RWPE2 (cell line): Measurements from ENCODE around the gene GPR161.

Experiments used
- ATAC-seq: fragments of 200-7000 bp; cut with Tn5 transposase; 3 replicates; pipeline ENCODE4 v1.9.1; 2021; ENCODE audit warnings: low read depth
- DNase-seq: peaks from one replicate; pipeline ENCODE4 v3.0.0-alpha.2; 2020; ENCODE audit warnings: low spot score
- H3K27ac ChIP-seq: fragments of 450-650 bp; 2 replicates; pipeline ENCODE4 v1.5.1; 2017; ENCODE audit warnings: mild to moderate bottlenecking; ENCODE audit not compliant: poor library complexity, severe bottlenecking
- H3K27me3 ChIP-seq: fragments of 250-450 bp; sonication (Bioruptor Pico); 2 replicates; pipeline ENCODE4 v1.5.1; 2021; ENCODE audit warnings: mild to moderate bottlenecking, moderate library complexity; ENCODE audit not compliant: insufficient read depth, poor library complexity, severe bottlenecking
- H3K36me3 ChIP-seq: fragments of 250-450 bp; sonication (Bioruptor Pico); 2 replicates; pipeline ENCODE4 v1.5.1; 2020; ENCODE audit warnings: low read depth, mild to moderate bottlenecking, moderate library complexity
- H3K4me1 ChIP-seq: fragments of 250-450 bp; sonication (Bioruptor Pico); 2 replicates; pipeline ENCODE4 v1.5.1; 2021; ENCODE audit warnings: mild to moderate bottlenecking, moderate library complexity; ENCODE audit not compliant: insufficient read depth, poor library complexity, severe bottlenecking
- H3K4me3 ChIP-seq: fragments of 250-450 bp; sonication (Bioruptor Pico); 2 replicates; pipeline ENCODE4 v1.5.1; 2021; ENCODE audit warnings: mild to moderate bottlenecking, moderate library complexity; ENCODE audit not compliant: severe bottlenecking
- H3K9me3 ChIP-seq: fragments of 250-450 bp; sonication (Bioruptor Pico); 2 replicates; pipeline ENCODE4 v1.5.1; 2021; ENCODE audit warnings: mild to moderate bottlenecking, moderate library complexity; ENCODE audit not compliant: severe bottlenecking
- TF ChIP-seq, protein P1 (sequence below): fragments of 450-650 bp; IDR thresholded peaks from one replicate; pipeline ENCODE4 v1.5.1; 2017; ENCODE audit warnings: mild to moderate bottlenecking, moderate library complexity; ENCODE audit not compliant: poor library complexity, severe bottlenecking

Gene GPR161

GRCh38 chr1:168112673-168113305 is 23.9 kb downstream of the GPR161 start:
- ATAC-seq: peak; percentile 97
- DNase-seq: peak; percentile 93
- peak overlapping the region; percentile 74 for H3K27ac ChIP-seq
- TF ChIP-seq, protein P1, sequence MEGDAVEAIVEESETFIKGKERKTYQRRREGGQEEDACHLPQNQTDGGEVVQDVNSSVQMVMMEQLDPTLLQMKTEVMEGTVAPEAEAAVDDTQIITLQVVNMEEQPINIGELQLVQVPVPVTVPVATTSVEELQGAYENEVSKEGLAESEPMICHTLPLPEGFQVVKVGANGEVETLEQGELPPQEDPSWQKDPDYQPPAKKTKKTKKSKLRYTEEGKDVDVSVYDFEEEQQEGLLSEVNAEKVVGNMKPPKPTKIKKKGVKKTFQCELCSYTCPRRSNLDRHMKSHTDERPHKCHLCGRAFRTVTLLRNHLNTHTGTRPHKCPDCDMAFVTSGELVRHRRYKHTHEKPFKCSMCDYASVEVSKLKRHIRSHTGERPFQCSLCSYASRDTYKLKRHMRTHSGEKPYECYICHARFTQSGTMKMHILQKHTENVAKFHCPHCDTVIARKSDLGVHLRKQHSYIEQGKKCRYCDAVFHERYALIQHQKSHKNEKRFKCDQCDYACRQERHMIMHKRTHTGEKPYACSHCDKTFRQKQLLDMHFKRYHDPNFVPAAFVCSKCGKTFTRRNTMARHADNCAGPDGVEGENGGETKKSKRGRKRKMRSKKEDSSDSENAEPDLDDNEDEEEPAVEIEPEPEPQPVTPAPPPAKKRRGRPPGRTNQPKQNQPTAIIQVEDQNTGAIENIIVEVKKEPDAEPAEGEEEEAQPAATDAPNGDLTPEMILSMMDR: no peak
- no peak overlapping the region for H3K4me3 ChIP-seq
- H3K27me3 ChIP-seq: no peaks in the 10 kb centered on the region
- peaks cover 6% of the 10 kb centered on the region; the same call in 1 of the 2 replicates for H3K36me3 ChIP-seq
- no peaks in the 10 kb centered on the region for H3K9me3 ChIP-seq
- H3K4me1 ChIP-seq: peaks cover 24% of the 10 kb centered on the region

- TF ChIP-seq, protein P1: no peak
- ATAC-seq: no peak
- H3K27me3 ChIP-seq: no peaks in the 10 kb centered on the region
- no peaks in the 10 kb centered on the region for H3K9me3 ChIP-seq
- no peak for DNase-seq
- H3K4me1 ChIP-seq: peaks cover 20% of the 10 kb centered on the region
- H3K4me3 ChIP-seq: no peak overlapping the region
- H3K36me3 ChIP-seq: peaks cover 6% of the 10 kb centered on the region; the same call in 1 of the 2 replicates
- peak overlapping the region; percentile 74 for H3K27ac ChIP-seq
These were observed 25.7 kb downstream of the GPR161 start for GRCh38 chr1:168110896-168111545.

GRCh38 chr1:168106274-168106673 is 30.5 kb downstream of the GPR161 start:
- Histone ChIP-seq H3K27me3 (no peaks in the 10 kb centered on the region), H3K9me3 (no peaks in the 10 kb centered on the region), H3K27ac (no peak overlapping the region), H3K36me3 (peaks cover 6% of the 10 kb centered on the region; the same call in 1 of the 2 replicates), H3K4me1 (peaks cover 4% of the 10 kb centered on the region), H3K4me3 (no peak overlapping the region)
- TF ChIP-seq, protein P1: no peak
- ATAC-seq (no peak), DNase-seq (no peak)

- TF ChIP-seq, protein P1: no peak
- Histone ChIP-seq H3K4me1 (no peaks in the 10 kb centered on the region), H3K27ac (no peak overlapping the region), H3K9me3 (no peaks in the 10 kb centered on the region), H3K36me3 (peaks cover 6% of the 10 kb centered on the region; the same call in 1 of the 2 replicates), H3K27me3 (no peaks in the 10 kb centered on the region), H3K4me3 (no peak overlapping the region)
- ATAC-seq (no peak), DNase-seq (no peak)
These were observed 30.9 kb downstream of the GPR161 start for GRCh38 chr1:168105846-168106245.

- TF ChIP-seq, protein P1: no peak
- no peak for ATAC-seq
- no peaks in the 10 kb centered on the region; the same call in 1 of the 2 replicates for H3K36me3 ChIP-seq
- no peak overlapping the region for H3K4me3 ChIP-seq
- H3K9me3 ChIP-seq: no peaks in the 10 kb centered on the region
- H3K27ac ChIP-seq: no peak overlapping the region
- H3K4me1 ChIP-seq: no peaks in the 10 kb centered on the region
- DNase-seq: no peak
- H3K27me3 ChIP-seq: no peaks in the 10 kb centered on the region
These were observed 32.2 kb downstream of the GPR161 start for GRCh38 chr1:168104535-168104934.
